IPS-11a (cell line): ENCODE data around the gene ARHGEF40.
A peak's percentile ranks its signal among the peaks of the same experiment; 100 is the strongest.

ENCODE experiments used
- H3K4me3 ChIP-seq: one replicate; pipeline ENCODE4 v1.5.1; 2013; ENCODE audit warnings: low read depth, low read length, control low read depth

The ARHGEF40 gene

GRCh38 chr14:21078726-21079125 lies 8.6 kb downstream of the ARHGEF40 start:
- H3K4me3 ChIP-seq = no peak overlapping the region

GRCh38 chr14:21081521-21082142 lies 11.5 kb downstream of the ARHGEF40 start:
- no peak overlapping the region for H3K4me3 ChIP-seq

- no peak overlapping the region for H3K4me3 ChIP-seq
Observed at GRCh38 chr14:21083565-21084325, 13.6 kb downstream of the ARHGEF40 start.

- H3K4me3 ChIP-seq = no peak overlapping the region
Observed at GRCh38 chr14:21084396-21084795, 14.3 kb downstream of the ARHGEF40 start.

- no peak overlapping the region for H3K4me3 ChIP-seq
Observed at GRCh38 chr14:21084998-21085853, 15.1 kb downstream of the ARHGEF40 start.

- no peak overlapping the region for H3K4me3 ChIP-seq
Observed at GRCh38 chr14:21086908-21087293, 16.8 kb downstream of the ARHGEF40 start.

- H3K4me3 ChIP-seq = no peak overlapping the region
Observed at GRCh38 chr14:21087294-21088091, 17.4 kb downstream of the ARHGEF40 start.

GRCh38 chr14:21088687-21089086 lies 18.6 kb downstream of the ARHGEF40 start:
- H3K4me3 ChIP-seq = no peak overlapping the region

GRCh38 chr14:21089271-21089670 lies 19.2 kb downstream of the ARHGEF40 start:
- no peak overlapping the region for H3K4me3 ChIP-seq

GRCh38 chr14:21089877-21090193 lies 19.7 kb downstream of the ARHGEF40 start:
- H3K4me3 ChIP-seq = no peak overlapping the region

- no peak overlapping the region for H3K4me3 ChIP-seq
Observed at GRCh38 chr14:21090194-21090939, 20.3 kb downstream of the ARHGEF40 start.

- no peak overlapping the region for H3K4me3 ChIP-seq
Observed at GRCh38 chr14:21090940-21091663, 21.0 kb downstream of the ARHGEF40 start.

GRCh38 chr14:21091821-21092272 lies 21.7 kb downstream of the ARHGEF40 start:
- H3K4me3 ChIP-seq = no peak overlapping the region

- no peak overlapping the region for H3K4me3 ChIP-seq
Observed at GRCh38 chr14:21092273-21093011, 22.3 kb downstream of the ARHGEF40 start.

GRCh38 chr14:21093018-21093417 lies 22.9 kb downstream of the ARHGEF40 start:
- H3K4me3 ChIP-seq = no peak overlapping the region

GRCh38 chr14:21093769-21094681 lies 23.9 kb downstream of the ARHGEF40 start:
- H3K4me3 ChIP-seq = peak overlapping the region; percentile 9

GRCh38 chr14:21095430-21096205 lies 25.5 kb downstream of the ARHGEF40 start:
- H3K4me3 ChIP-seq = no peak overlapping the region
